Brain pericyte (primary cell): ENCODE data around the gene CASK.

Experiments
- DNase-seq: peaks from one replicate; pipeline ENCODE4 v3.0.0-alpha.2; 2012; ENCODE audit warnings: low read depth, low spot score

CASK gene

DNA sequence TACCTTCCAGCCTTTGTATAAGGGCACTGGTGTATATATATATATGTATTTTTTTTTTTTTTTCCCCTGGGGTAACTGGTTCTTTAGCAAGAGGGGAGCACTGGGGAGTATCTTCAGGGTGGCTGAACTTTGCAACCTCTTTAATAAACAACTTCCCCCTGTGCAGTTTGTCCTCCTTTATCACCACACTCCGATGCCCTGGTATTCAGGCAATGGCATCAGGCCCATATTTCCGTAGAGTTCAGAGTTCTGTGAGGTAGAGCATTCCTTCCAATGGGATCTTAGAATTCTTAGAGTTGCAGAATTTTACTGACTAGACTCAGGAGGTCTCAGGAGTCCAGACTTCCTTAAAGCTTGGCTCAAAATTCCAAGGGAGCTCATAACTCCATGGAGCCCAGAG is 451.6 kb downstream of the CASK start:
- no peak for DNase-seq

- DNase-seq, result no peak
Observed at GRCh38 chrX:41470706-41471105, 452.6 kb downstream of the CASK start.

- DNase-seq, result peak; percentile 34
Observed at GRCh38 chrX:41468647-41469323, 454.6 kb downstream of the CASK start.
